ENCODE measurements around the gene TECPR2.

DNA sequence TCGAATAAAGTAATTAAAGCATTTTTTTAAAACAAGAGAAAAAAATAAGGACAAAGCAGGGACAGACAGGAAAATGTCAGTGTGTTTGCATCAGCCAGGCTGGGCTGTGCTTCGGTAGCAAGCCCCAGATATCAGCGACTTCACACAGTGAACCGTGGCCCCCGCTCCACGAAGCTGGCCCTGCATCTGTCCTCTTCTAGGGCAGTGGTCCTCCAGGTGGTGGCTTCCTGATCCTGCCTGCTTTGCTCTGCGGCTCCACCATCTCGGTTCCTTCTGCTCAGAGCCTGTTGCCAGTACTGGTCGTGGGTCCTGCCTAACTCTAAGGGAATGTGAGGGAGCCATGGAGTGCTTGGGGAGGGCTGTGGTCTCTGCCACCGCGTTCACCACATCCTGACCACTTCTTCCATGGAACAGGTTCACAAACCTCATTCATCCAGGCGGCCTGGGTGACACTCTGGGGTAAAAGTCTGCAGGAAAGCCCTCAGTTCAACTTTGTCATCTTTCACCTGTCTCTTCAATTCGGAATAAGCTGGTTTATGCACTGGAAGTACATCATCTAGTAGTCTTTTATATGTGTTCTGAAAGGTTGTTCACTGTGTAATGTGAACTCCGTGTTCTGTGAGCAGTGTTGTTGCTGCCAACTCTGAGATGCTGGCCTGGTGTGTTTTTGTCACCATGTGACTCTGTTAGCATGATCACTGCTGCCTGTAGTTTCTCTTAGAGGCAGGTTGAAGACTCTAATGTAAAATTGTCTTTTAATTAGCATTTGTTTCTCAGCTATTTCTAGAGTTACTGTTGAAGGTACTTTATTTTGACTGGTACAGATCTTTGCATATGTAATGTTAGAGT, 99.0 kb downstream of the TECPR2 start:
- no peak for TF ChIP-seq TAF1 (IDR thresholded peaks at IDR 0.05; ENCODE audit: borderline replicate concordance, insufficient read depth, low read length)
- no peak for TF ChIP-seq POLR2AphosphoS5 (IDR thresholded peaks at IDR 0.05; ENCODE audit: low read depth, low read length)
